NCI-H1105 treated with DMSO at 0.1 percent for 48 hours (cell line): ENCODE data around the gene MALL.
"Not testable (repeated sequence)": the region's sequence is repeated elsewhere in the genome, so short reads cannot be mapped to it uniquely, and the experiment has no call there.

Experiments
- DNase-seq: peaks from one replicate; lab custom pipeline; 2025; lab: John Stamatoyannopoulos, UW

The MALL gene

GRCh38 chr2:110097506-110098220, 18.0 kb downstream of the MALL start:
- no peak for DNase-seq

DNA sequence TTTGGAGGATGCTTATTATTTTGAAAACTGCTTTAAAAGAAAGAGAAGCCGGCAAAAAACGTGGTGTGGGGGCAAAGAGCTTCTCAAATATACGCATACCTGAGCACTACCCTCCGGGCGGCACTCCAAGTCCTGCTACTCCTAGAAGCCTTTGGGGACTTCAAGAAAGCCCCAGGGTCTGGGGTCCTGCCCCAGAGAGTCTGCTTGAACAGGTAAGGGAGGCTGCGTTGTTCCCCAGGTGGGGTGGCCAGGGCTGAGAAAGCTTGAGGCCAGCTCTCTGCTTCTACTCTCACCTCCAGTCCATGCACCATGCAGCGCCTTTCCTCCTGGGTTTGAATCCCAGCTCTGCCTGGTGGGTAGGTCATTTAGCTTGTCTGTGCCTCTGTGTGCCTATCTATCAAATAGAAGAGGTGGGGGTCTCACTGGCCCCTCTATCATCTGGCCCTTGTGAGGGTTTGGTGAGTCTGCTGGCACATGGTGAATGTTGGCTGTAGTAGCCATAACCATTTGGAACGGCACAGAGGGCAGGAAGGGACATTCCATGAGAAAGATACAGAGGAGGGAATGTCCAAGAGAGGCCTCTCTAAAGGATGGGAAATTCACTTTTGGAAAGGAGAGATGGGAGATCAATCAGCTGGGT, 19.5 kb downstream of the MALL start:
- DNase-seq, result no peak

GRCh38 chr2:110094884-110095534, 20.6 kb downstream of the MALL start:
- not testable (repeated sequence) for DNase-seq

DNA sequence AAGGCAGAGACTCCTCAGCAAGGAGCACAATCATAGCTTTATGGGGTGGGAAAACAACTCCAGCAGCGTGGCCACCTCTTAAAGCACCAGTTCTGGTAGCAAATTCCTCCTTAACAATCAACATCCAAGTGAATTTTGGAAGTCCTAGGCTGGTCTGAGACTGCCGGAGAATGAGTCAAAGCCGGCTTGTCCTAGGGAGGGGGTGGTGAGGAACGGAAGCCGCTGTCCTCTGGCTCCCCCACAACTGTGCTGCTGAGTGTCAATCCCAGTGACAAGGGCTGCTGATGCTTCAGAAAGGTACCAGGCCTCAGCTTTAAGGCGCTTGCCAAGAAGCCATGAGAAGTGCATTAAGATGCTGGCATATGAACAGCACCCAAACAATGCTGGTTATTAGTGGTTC, 21.7 kb downstream of the MALL start:
- DNase-seq, result not testable (repeated sequence)

DNA sequence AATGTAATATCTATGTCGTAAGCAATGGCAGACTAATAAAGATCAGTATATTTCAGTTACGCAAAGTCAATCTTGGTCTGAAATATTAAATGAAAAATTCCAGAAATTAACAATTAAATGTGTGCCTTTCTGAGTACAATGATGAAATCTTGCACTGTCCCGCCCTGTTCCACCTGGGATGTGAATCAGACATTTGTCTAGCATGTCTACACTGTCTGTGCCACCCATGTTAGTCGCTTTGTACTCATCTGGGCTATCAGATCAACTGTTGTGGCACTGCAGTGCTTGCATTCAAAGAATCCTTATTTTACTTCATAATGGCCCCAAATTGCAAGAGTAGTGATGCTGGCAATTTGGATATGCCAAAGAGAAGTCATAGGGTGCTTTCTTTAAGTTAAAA, 25.5 kb downstream of the MALL start:
- DNase-seq, result not testable (repeated sequence)

GRCh38 chr2:110083757-110084156, 31.9 kb downstream of the MALL start:
- not testable (repeated sequence) for DNase-seq

GRCh38 chr2:110083162-110083561, 32.5 kb downstream of the MALL start:
- not testable (repeated sequence) for DNase-seq

GRCh38 chr2:110078104-110078503, 37.5 kb downstream of the MALL start:
- not testable (repeated sequence) for DNase-seq

GRCh38 chr2:110075896-110076295, 39.7 kb downstream of the MALL start:
- DNase-seq, result not testable (repeated sequence)

- not testable (repeated sequence) for DNase-seq
Measured at GRCh38 chr2:110069869-110070268, 45.8 kb downstream of the MALL start.

- DNase-seq, result not testable (repeated sequence)
Measured at GRCh38 chr2:110068153-110068552, 47.5 kb downstream of the MALL start.

DNA sequence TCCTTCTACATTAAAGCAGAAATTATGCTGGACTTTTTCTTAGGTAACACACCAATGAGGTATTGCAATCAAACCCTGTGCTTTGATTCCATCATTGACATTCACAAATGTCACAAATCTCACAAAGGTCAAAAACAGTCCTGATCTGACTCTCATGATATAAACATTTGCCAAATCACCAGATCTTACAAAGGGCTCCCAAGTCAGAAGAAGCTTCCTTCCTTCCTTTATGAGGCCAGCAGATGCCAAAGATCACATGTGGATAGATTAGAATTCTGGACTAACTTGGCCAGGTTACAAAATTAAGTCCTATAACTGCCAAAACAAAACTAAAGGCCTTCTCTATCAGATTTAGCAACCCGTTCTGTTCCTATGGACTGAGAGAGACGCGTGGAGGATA, 53.3 kb downstream of the MALL start:
- DNase-seq, result not testable (repeated sequence)

- DNase-seq, result not testable (repeated sequence)
Measured at GRCh38 chr2:110060550-110060949, 55.1 kb downstream of the MALL start.

DNA sequence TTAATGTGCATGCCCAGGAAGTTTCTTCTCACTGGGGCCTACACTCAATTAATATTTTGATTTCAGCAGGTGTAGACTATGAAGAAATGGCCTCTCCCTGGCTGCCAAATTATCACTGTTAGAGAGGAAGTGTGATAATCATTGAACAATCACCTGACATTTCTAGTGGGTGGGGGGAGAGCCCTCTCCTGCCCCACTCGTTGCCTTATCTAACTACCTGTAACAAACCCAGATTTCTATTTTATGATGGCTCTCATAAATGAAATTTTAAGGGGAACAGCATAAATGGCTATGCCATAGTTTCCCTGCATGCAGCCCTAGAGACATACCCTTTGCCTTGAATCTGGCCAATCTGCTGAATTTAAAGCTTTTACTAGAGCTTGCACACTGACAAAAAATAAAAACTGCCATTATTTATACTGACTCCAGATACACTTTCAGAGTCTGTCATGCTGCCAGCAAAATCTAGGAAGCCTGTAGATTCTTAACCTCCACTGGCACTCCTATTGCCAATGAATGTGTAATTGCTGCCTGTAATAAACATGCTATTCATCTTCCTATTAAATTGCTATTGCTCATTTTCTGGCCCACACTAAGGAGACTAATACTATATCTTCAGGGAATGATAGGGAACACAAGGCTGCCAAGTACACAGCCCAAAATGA, 55.8 kb downstream of the MALL start:
- DNase-seq, result not testable (repeated sequence)

DNA sequence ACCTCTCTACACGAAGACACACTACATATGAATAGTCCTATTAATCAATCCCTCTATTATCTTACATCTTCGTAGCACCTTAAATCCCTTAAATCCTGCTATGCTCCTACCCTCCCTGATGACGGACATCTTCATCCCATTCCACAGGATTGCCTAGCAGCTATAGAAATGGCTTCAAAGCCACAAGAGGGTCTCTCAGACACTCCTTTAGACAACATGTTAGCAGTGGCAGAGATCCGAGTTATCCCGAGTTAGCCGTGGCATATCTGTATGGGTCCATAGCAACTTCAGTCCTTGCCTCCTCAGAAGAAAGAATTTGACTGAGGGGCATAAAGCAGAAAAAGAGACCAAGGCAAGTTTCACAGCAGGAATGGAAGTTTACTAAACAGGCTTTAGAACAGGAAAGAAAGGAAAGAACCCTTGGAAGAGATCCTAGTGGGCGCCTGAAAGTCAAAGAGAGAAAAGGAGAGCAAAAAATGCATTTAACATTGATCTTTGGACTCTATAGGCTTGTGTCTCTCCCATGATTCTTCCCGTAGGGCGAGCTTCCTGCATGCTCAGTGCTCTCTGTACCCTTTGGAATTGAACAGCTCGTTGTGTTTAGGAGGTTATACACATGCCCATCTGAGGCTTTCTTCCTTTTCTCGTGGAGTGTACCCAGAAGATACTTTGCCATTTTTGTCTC, 56.5 kb downstream of the MALL start:
- not testable (repeated sequence) for DNase-seq

- DNase-seq, result not testable (repeated sequence)
Measured at GRCh38 chr2:110058034-110058433, 57.6 kb downstream of the MALL start.

DNA sequence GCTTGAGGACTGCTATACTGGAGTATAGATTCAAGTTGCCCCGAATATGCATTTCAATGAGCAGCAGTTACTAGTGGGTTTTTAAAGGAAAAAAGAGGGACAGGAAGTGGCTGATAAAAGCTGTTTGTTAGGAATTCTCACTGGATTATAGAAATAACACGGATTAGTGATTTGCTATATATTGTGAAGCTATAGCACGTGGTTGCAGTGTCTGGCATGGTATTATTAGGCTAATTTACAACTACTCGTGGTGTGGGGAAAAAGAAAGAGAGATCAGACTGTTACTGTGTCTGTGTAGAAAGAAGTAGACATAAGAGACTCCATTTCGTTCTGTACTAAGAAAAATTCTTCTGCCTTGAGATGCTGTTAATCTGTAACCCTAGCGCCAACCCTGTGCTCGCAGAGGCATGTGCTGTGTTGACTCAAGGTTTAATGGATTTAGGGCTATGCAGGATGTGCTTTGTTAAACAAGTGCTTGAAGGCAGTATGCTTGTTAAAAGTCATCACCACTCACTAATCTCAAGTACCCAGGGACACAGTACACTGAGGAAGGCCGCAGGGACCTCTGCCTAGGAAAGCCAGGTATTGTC, 59.7 kb downstream of the MALL start:
- not testable (repeated sequence) for DNase-seq

GRCh38 chr2:110054521-110055407, 60.9 kb downstream of the MALL start:
- not testable (repeated sequence) for DNase-seq

GRCh38 chr2:110053688-110054087, 61.9 kb downstream of the MALL start:
- DNase-seq, result not testable (repeated sequence)

- DNase-seq, result not testable (repeated sequence)
Measured at GRCh38 chr2:110052166-110052565, 63.5 kb downstream of the MALL start.
